HG03378 (cell line): ENCODE data around the gene CADPS.

Source experiments
- ATAC-seq: cut with Tn5 transposase; IDR thresholded peaks from one replicate; pipeline ENCODE4 v1.9.1; 2021; ENCODE audit warnings: mild to moderate bottlenecking, moderate library complexity; ENCODE audit not compliant: unreplicated experiment

Gene CADPS

DNA sequence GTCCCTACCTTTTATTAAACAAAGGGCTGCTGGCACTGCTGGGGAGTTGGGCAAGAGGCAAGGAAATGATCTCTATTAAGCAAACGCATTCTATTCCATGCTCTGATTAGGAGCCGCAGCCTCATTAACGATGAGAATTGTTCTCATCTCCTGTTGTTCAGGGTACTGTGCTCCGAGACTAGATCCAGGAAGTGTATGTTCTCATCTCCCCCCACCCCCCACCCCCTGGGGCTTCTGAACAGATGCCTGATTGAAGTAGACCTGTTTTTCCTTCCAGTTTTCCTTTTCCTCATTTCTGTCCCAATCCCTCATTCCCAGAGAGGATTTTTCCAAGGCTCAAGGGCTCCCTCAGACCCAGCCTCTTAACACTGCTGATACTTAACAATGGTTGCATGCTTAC lies 420.3 kb downstream of the CADPS start:
- ATAC-seq = no peak

DNA sequence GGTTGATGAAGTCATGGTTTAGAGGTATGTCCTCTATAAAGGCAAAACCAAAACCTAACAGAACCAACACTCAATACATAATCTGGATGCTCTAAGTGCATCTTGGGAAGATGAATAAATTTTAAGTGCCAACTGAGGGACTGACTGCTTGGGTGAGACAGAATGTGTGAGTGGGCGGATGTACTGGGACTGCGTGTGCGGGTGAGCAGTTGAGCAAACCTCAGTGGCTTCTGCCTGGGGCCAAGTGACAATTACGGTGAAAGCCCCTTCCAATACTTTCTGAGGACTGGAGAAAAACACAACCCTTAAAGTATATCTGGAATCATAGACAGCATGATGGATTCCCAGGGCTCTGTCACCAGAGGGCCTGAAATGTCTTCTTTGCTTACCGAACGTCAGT lies 421.8 kb downstream of the CADPS start:
- no peak for ATAC-seq

DNA sequence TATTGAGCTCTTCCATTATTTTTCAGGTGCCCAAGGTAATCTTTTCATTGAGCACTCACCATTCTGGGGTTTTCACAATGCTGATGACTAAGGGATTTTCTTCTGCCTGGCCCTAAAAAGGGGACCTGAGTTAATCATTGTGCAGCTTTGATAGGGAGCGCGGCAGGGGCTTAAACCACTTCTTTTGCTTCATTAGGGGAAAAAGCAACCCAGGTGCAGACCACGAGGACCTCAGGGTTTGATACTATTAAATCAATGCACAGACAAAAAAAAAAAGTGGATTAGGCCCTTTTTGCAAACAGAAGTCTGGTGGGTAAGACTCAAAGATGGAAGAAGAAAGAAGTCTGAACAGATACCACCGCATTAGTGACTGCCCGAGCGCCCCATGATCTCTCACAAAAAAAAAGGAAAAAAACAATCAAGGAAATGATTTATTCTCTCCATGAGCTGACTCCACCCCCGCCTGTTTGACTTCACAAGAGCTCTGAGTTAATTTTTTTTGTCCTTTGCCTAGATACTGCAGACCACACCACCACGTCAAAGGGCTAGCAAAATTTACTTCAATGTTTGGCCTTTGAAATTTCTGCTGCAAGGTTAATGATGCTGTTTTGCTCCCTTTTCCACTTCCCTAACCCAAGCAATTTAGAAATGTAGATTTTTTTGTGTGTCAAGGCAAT lies 423.9 kb downstream of the CADPS start:
- ATAC-seq = no peak

DNA sequence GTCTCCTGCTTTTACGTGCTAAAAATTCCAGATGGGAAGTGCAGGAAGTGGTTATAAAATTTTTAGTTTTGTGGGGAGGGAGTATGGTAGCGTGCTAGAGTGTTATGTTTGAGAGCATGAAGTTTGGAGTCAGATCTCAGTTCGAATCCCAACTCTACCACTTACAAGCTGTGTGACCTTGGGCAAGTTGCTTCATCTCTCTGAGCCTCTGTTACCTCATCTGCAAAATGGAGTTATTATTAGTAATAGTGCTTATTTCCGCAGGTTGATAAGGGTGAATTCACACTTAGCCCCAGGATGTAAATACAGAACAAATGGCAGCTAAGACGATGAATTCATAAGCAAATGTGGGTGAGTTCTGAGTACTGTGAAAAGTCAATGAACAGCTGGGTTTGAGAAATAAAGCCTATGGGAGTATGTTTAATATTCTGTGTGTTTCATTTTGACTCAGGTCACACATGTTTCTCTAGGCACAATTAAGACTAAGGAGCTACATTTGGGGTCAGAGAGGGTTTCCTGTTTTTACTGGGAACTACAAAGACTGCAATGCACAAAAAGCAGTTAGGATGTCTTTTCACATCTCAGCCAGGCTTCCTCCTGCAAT lies 428.8 kb downstream of the CADPS start:
- peak; percentile 80 for ATAC-seq

DNA sequence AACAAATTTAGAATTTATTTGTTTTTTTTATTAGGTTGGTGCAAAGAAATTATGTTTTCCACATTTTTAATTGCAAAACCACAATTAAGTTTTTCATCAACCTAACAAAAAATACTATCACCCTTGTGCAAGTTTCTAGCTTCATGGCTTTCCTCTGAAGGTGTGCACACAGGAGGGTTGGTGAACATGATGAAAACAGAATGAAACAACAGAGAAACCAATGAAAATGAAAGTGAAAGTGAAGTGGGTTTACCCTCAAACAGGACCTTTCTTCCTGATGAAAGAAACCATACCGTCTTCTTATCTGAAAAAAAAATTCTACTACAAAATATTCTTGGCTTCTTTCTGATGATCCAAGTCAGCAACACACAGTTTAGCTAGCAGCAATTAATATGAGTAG lies 429.9 kb downstream of the CADPS start:
- ATAC-seq = peak; percentile 45

DNA sequence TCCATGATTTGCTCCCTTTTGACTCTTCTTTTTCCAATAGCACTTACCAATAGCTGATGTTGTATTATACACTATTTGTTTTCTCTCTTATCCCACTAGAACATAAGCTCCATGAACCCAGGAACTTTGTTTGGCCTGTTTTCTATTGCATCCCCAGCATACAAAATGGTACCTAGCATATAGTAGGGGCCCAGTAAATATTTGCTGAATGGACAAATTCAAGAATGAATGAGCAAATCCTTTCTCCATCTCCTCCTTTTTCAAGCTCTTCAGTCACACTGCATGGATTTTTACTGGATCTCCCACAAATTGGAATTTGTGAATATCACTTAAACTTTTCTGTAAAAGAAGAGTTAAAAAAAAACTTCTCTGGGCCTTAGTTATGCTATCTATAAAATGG lies 435.2 kb downstream of the CADPS start:
- ATAC-seq = no peak

- no peak for ATAC-seq
These were observed 435.9 kb downstream of the CADPS start for GRCh38 chr3:62439176-62439813.

DNA sequence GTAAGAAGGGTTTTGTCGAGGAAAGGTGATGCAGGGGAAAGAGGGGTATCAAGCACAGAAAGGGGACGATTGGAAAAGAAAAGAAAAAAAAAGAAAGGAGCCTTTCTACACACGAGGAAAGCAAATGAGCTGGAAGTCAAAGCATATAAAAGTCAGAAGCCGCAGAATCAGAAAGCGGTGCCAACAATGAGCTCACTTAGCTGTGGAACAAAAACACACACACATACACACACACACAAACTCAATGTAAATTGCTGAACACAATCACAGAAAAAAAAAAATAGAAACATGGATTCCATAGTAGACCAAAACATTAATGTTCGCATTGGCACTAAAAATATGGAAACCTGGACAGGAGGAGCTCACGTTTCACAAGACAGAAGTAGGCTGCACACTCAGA lies 438.4 kb downstream of the CADPS start:
- ATAC-seq = no peak

GRCh38 chr3:62433396-62433795 lies 441.8 kb downstream of the CADPS start:
- ATAC-seq = no peak

DNA sequence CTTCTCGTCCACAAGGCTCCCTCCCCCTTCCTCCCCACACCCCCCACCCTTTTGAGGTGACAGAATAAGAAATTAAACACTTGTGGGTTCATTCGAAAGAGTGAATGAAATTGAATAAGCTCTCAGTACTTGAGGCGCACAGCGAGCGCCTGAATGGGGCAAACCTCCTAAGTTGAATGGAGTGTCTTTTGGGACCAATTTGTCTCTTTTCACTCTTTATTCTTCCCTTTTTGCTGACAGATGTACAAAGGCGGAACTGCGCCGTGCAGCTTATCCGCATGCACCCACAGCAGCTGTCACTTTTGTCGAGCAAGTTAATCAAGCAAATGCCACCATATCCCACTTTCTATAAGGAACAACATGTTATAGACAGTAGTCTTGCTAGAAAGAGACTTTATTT lies 454.0 kb downstream of the CADPS start:
- ATAC-seq = no peak

GRCh38 chr3:62416144-62416543 lies 459.1 kb downstream of the CADPS start:
- no peak for ATAC-seq

DNA sequence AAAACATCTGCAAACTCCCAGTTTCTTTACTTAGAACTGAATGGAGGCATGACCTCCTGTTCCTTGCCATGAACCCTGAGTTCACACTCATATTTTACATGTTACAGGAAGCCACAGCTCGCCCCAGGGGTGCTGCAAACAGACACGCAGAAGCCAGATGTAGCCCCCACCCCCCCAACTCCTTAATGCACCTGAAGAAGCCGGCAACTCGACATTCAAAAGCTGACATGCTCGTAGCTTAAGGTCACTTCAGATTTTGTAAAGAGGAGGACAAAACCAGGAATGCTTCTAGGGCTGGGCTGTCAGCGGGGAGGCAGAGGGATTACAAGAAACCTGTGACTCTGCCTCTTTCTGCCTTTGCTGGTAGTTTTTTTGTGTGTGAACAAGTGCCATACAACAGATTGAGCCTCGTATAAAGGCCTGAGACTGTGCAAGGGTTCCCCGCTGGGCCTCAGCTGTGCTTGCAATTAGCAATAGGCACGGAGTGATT lies 459.9 kb downstream of the CADPS start:
- no peak for ATAC-seq

- no peak for ATAC-seq
These were observed 460.4 kb downstream of the CADPS start for GRCh38 chr3:62414786-62415185.

DNA sequence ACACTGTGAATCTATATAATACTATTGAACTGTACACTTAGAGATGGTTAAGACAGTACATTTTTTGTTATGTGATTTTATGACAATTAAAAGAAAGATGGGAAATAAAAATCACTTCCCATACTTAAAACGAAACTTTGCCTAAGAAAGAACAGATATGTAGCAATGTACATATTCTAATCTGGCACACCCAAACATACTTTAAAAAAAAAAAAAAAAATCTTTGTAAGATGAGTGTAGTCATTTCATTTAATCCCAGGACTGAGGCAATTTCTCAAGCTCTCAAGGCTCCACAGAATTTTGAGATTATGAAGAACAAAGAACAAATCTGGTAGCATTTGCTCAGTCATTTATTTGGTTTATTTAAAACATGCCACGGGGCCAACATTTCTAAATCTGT lies 461.5 kb downstream of the CADPS start:
- ATAC-seq = no peak

DNA sequence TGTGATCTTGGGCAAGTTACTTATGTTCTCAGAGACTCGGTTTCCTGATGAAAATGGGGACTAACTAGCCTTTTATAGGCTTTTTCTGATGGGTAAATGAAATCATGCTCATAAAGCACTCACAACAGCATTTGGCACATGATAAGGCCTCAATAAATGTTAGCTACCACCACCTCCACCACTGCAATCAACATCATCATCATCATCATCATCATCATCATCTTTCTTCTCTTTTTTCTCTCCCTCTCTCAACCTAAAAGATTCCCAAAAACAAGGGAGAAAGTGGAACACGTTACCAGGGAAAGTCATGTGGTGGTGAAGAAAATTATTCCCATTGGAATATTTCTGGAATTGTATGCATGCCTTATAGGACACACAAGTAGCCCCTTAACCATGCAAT lies 468.3 kb downstream of the CADPS start:
- no peak for ATAC-seq

- no peak for ATAC-seq
These were observed 469.6 kb downstream of the CADPS start for GRCh38 chr3:62405566-62405965.

GRCh38 chr3:62405135-62405534 lies 470.1 kb downstream of the CADPS start:
- no peak for ATAC-seq

GRCh38 chr3:62404321-62404720 lies 470.9 kb downstream of the CADPS start:
- no peak for ATAC-seq

- no peak for ATAC-seq
These were observed 471.5 kb downstream of the CADPS start for GRCh38 chr3:62403765-62404164.

GRCh38 chr3:62392626-62393292 lies 482.5 kb downstream of the CADPS start:
- ATAC-seq = no peak

- ATAC-seq = no peak
These were observed 488.0 kb downstream of the CADPS start for GRCh38 chr3:62387251-62387650.

DNA sequence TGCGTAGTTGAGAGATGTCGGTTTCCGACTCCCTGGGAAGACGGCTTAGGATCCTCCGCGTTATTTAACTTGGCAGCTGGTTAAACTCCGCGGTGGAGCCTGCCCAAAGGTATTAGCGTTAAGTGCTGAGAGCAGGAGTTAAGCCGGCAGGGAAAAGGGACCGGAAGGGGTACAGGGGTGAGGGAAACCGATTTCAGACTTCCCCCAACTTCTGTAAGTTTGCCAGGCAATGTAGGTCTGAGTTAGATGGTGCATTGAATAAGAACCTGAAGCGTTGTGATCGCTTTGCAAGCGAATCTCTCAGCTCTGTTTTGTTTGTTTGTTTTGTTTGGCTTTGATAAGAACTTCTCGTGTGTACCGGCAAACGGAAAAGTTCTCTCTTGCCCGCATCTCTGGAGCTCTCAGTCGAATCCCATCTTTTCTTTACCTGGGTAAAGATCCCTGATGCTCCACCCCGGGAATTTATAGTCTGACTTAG lies 495.9 kb downstream of the CADPS start:
- no peak for ATAC-seq
